HPDE6-E6E7 (cell line): ENCODE measurements around the gene VWA5B2.
A peak's percentile ranks its signal among the peaks of the same experiment; 100 is the strongest.

ENCODE experiments used
- DNase-seq: peaks from one replicate; pipeline ENCODE4 v3.0.0; 2011; ENCODE audit warnings: missing footprints; ENCODE audit errors: extremely low spot score

The VWA5B2 gene

GRCh38 chr3:184223946-184224345 is 5.4 kb upstream of the VWA5B2 start:
- no peak for DNase-seq

GRCh38 chr3:184227481-184227935 is 1.9 kb upstream of the VWA5B2 start:
- DNase-seq = peak; percentile 58

GRCh38 chr3:184228376-184229137 is 828 bp upstream of the VWA5B2 start:
- no peak for DNase-seq

- no peak for DNase-seq
These were observed 757 bp downstream of the VWA5B2 start for GRCh38 chr3:184230081-184230602.

- DNase-seq = no peak
These were observed 1.5 kb downstream of the VWA5B2 start for GRCh38 chr3:184230603-184231528.

GRCh38 chr3:184231671-184232070 is 2.3 kb downstream of the VWA5B2 start:
- DNase-seq = no peak

GRCh38 chr3:184233127-184233843 is 3.9 kb downstream of the VWA5B2 start:
- DNase-seq = no peak

- DNase-seq = peak; percentile 95
These were observed 4.8 kb downstream of the VWA5B2 start for GRCh38 chr3:184234224-184234623.

GRCh38 chr3:184234671-184235380 is 5.4 kb downstream of the VWA5B2 start:
- DNase-seq = no peak

GRCh38 chr3:184235381-184236032 is 6.1 kb downstream of the VWA5B2 start:
- DNase-seq = no peak

GRCh38 chr3:184236033-184236410 is 6.6 kb downstream of the VWA5B2 start:
- DNase-seq = no peak

- DNase-seq = no peak
These were observed 7.3 kb downstream of the VWA5B2 start for GRCh38 chr3:184236636-184237035.

- DNase-seq = no peak
These were observed 7.8 kb downstream of the VWA5B2 start for GRCh38 chr3:184237211-184237610.

- DNase-seq = no peak
These were observed 8.4 kb downstream of the VWA5B2 start for GRCh38 chr3:184237807-184238206.

- DNase-seq = no peak
These were observed 8.9 kb downstream of the VWA5B2 start for GRCh38 chr3:184238246-184238818.

GRCh38 chr3:184239221-184239620 is 9.8 kb downstream of the VWA5B2 start:
- no peak for DNase-seq

GRCh38 chr3:184239708-184240107 is 10.3 kb downstream of the VWA5B2 start:
- DNase-seq = no peak

GRCh38 chr3:184240384-184241140 is 11.2 kb downstream of the VWA5B2 start:
- DNase-seq = no peak

GRCh38 chr3:184241141-184241446 is 11.7 kb downstream of the VWA5B2 start:
- DNase-seq = no peak
